ENCODE data around the gene DRC1. TPM values are rescaled to one million over a fixed set of nuclear protein-coding genes. Genes with fewer than 3 reads are reported as not detected.

DRC1 gene
- polyA plus RNA-seq, 1 donor from 2014 or later, result 0.16 TPM

DNA sequence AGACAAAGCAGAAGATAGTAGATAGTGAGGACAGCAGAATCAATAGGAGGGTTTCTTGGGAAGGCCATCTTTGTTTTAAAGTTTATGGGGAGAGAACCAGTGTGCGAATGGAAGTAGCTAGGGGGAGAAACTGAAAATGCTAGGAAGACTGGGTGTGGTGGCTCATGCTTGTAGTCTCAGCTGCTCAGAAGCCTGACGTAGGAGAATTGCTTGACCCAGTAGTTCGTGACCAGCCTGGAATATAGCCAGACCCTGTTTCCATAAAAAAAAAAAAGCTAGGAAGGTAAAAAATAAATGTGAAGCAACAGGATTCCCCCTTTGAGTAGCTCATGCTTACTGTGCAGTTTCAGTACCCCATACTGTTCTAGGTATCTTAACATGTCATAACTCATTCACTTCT is 19.2 kb upstream of the DRC1 start:
- TF ChIP-seq, protein P1, sequence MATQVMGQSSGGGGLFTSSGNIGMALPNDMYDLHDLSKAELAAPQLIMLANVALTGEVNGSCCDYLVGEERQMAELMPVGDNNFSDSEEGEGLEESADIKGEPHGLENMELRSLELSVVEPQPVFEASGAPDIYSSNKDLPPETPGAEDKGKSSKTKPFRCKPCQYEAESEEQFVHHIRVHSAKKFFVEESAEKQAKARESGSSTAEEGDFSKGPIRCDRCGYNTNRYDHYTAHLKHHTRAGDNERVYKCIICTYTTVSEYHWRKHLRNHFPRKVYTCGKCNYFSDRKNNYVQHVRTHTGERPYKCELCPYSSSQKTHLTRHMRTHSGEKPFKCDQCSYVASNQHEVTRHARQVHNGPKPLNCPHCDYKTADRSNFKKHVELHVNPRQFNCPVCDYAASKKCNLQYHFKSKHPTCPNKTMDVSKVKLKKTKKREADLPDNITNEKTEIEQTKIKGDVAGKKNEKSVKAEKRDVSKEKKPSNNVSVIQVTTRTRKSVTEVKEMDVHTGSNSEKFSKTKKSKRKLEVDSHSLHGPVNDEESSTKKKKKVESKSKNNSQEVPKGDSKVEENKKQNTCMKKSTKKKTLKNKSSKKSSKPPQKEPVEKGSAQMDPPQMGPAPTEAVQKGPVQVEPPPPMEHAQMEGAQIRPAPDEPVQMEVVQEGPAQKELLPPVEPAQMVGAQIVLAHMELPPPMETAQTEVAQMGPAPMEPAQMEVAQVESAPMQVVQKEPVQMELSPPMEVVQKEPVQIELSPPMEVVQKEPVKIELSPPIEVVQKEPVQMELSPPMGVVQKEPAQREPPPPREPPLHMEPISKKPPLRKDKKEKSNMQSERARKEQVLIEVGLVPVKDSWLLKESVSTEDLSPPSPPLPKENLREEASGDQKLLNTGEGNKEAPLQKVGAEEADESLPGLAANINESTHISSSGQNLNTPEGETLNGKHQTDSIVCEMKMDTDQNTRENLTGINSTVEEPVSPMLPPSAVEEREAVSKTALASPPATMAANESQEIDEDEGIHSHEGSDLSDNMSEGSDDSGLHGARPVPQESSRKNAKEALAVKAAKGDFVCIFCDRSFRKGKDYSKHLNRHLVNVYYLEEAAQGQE (IDR thresholded peaks at IDR 0.05; ENCODE audit: borderline replicate concordance), result no peak
- TF ChIP-seq EP300 (conservative IDR thresholded peaks at IDR 0.05; ENCODE audit: poor library complexity, severe bottlenecking), result no peak
- TF ChIP-seq SMC3 (conservative IDR thresholded peaks at IDR 0.05; ENCODE audit: poor library complexity), result no peak
- TF ChIP-seq, protein P2, sequence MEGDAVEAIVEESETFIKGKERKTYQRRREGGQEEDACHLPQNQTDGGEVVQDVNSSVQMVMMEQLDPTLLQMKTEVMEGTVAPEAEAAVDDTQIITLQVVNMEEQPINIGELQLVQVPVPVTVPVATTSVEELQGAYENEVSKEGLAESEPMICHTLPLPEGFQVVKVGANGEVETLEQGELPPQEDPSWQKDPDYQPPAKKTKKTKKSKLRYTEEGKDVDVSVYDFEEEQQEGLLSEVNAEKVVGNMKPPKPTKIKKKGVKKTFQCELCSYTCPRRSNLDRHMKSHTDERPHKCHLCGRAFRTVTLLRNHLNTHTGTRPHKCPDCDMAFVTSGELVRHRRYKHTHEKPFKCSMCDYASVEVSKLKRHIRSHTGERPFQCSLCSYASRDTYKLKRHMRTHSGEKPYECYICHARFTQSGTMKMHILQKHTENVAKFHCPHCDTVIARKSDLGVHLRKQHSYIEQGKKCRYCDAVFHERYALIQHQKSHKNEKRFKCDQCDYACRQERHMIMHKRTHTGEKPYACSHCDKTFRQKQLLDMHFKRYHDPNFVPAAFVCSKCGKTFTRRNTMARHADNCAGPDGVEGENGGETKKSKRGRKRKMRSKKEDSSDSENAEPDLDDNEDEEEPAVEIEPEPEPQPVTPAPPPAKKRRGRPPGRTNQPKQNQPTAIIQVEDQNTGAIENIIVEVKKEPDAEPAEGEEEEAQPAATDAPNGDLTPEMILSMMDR (IDR thresholded peaks at IDR 0.05; ENCODE audit: poor library complexity, severe bottlenecking), result no peak
- TF ChIP-seq POLR2AphosphoS5 (IDR thresholded peaks at IDR 0.05), result no peak
- no peak for TF ChIP-seq MXI1 (conservative IDR thresholded peaks at IDR 0.05; ENCODE audit: poor library complexity, severe bottlenecking)
- no peak for TF ChIP-seq EZH2 (IDR thresholded peaks at IDR 0.05; ENCODE audit: borderline replicate concordance, insufficient read depth, low read length, poor library complexity, severe bottlenecking)
- no peak for TF ChIP-seq RAD21 (conservative IDR thresholded peaks at IDR 0.05)
- TF ChIP-seq TAF1 (IDR thresholded peaks at IDR 0.05; ENCODE audit: low read depth), result no peak

DNA sequence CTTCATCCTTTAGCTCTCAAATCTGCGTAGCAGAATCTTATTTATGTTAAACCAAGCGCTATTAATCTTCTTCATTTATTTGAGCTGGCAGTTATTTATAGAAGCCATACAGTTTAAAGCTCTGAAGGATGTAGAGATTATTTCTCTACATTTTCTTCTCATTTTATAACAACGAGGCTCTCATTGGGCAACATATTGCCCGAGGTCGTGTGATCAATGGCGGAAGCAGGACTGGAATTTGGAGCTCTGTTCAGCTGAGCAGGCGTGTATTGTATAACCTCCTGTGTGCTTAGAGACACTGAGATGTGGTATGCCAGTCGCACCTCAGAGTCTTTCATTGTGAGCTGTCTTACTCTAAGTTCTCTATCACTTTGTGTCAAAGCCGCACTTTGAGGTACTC is 17.5 kb upstream of the DRC1 start:
- H3K36me3 ChIP-seq (ENCODE audit: insufficient read depth, low read length), result no peaks in the 10 kb centered on the region
- no peak overlapping the region for H3K4me3 ChIP-seq (ENCODE audit: low read length)
- H3K79me2 ChIP-seq (replicated peaks; ENCODE audit: insufficient read depth, low read length), result no peaks in the 10 kb centered on the region
- no peaks in the 10 kb centered on the region for H4K20me1 ChIP-seq (ENCODE audit: insufficient read depth)
- no peaks in the 10 kb centered on the region for H3F3A ChIP-seq (ENCODE audit: insufficient read depth, low read length, poor library complexity, severe bottlenecking)
- H3K9ac ChIP-seq (ENCODE audit: low read length), result no peak overlapping the region
- no peaks in the 10 kb centered on the region for H3K9me2 ChIP-seq (ENCODE audit: insufficient read depth, low read length)
- no peak overlapping the region for H3K4me2 ChIP-seq (ENCODE audit: low read length)
- no peaks in the 10 kb centered on the region for H3K9me3 ChIP-seq (ENCODE audit: low read length)
- no peak overlapping the region for H2AFZ ChIP-seq (ENCODE audit: low read depth, low read length)
- no peak for TF ChIP-seq MXI1 (conservative IDR thresholded peaks at IDR 0.05; ENCODE audit: poor library complexity, severe bottlenecking)
- TF ChIP-seq EZH2 (IDR thresholded peaks at IDR 0.05; ENCODE audit: borderline replicate concordance, insufficient read depth, low read length, poor library complexity, severe bottlenecking), result no peak
- no peak for TF ChIP-seq RAD21 (conservative IDR thresholded peaks at IDR 0.05)
- TF ChIP-seq, protein P1 (IDR thresholded peaks at IDR 0.05; ENCODE audit: borderline replicate concordance), result no peak
- no peak for TF ChIP-seq SMC3 (conservative IDR thresholded peaks at IDR 0.05; ENCODE audit: poor library complexity)
- H3K27ac ChIP-seq (ENCODE audit: low read length), result no peak overlapping the region
- H3K27me3 ChIP-seq (ENCODE audit: insufficient read depth, low read depth, low read length), result no peaks in the 10 kb centered on the region

More for the DNA sequence above, 19.2 kb upstream of the DRC1 start:
- H3K4me3 ChIP-seq (ENCODE audit: low read length), result no peak overlapping the region
- no peaks in the 10 kb centered on the region for H3K79me2 ChIP-seq (replicated peaks; ENCODE audit: insufficient read depth, low read length)
- H2AFZ ChIP-seq (ENCODE audit: low read depth, low read length), result no peak overlapping the region
- H3F3A ChIP-seq (ENCODE audit: insufficient read depth, low read length, poor library complexity, severe bottlenecking), result no peaks in the 10 kb centered on the region
- no peak overlapping the region for H3K27ac ChIP-seq (ENCODE audit: low read length)
- no peak overlapping the region for H3K9ac ChIP-seq (ENCODE audit: low read length)
- no peaks in the 10 kb centered on the region for H3K9me2 ChIP-seq (ENCODE audit: insufficient read depth, low read length)
- H3K4me2 ChIP-seq (ENCODE audit: low read length), result no peak overlapping the region
- no peaks in the 10 kb centered on the region for H3K36me3 ChIP-seq (ENCODE audit: insufficient read depth, low read length)
- H3K9me3 ChIP-seq (ENCODE audit: low read length), result no peaks in the 10 kb centered on the region
- no peaks in the 10 kb centered on the region for H4K20me1 ChIP-seq (ENCODE audit: insufficient read depth)
- no peaks in the 10 kb centered on the region for H3K27me3 ChIP-seq (ENCODE audit: insufficient read depth, low read depth, low read length)

All from neural cell (in vitro differentiated cells).